Neural cell (in vitro differentiated cells): Measurements from ENCODE around the gene STAT5B. TPM values are rescaled to one million over a fixed set of nuclear protein-coding genes. Genes with fewer than 3 reads are reported as not detected.

ENCODE experiments used
- H2AFZ ChIP-seq: fragments of 200-600, 300-800 bp; sonication (generic), shearing (Covaris generic); 2 replicates; pipeline ENCODE4 v1.6.0; 2014; ENCODE audit warnings: low read depth, mild to moderate bottlenecking, antibody characterized with exemption, low read length, moderate library complexity
- H3F3A ChIP-seq: fragments of 200-600 bp; shearing (Covaris generic); 2 replicates; pipeline ENCODE4 v1.6.1; 2016; ENCODE audit warnings: mild to moderate bottlenecking, moderate library complexity, mixed read lengths, antibody characterized with exemption, low read length; ENCODE audit not compliant: insufficient read depth, poor library complexity, severe bottlenecking
- H3K27ac ChIP-seq: fragments of 200-600, 300-800 bp; sonication (generic), shearing (Covaris generic); 2 replicates; pipeline ENCODE4 v1.5.1; 2014; ENCODE audit warnings: mild to moderate bottlenecking, low read length, moderate library complexity
- H3K27me3 ChIP-seq: fragments of 300-800, 200-600 bp; sonication (generic), shearing (Covaris generic); 2 replicates; pipeline ENCODE4 v1.6.0; 2014; ENCODE audit warnings: mild to moderate bottlenecking, low read depth, low read length, moderate library complexity; ENCODE audit not compliant: insufficient read depth
- H3K36me3 ChIP-seq: fragments of 300-800, 200-600 bp; sonication (generic), shearing (Covaris generic); 2 replicates; pipeline ENCODE4 v1.5.1; 2014; ENCODE audit warnings: mild to moderate bottlenecking, antibody characterized with exemption, low read length, moderate library complexity; ENCODE audit not compliant: insufficient read depth
- H3K4me2 ChIP-seq: fragments of 300-800, 200-600 bp; sonication (generic), shearing (Covaris generic); 2 replicates; pipeline ENCODE4 v1.6.0; 2014; ENCODE audit warnings: mild to moderate bottlenecking, low read length
- H3K4me3 ChIP-seq: fragments of 300-800, 200-600 bp; sonication (generic), shearing (Covaris generic); 2 replicates; pipeline ENCODE4 v1.5.1; 2014; ENCODE audit warnings: mild to moderate bottlenecking, low read length, moderate library complexity
- H3K79me2 ChIP-seq: fragments of 200-600 bp; shearing (Covaris generic); replicated peaks from 2 replicates; pipeline ENCODE4 v1.6.0; 2014; ENCODE audit warnings: mild to moderate bottlenecking, low read length, moderate library complexity; ENCODE audit not compliant: insufficient read depth
- H3K9ac ChIP-seq: fragments of 300-800, 200-600 bp; sonication (generic), shearing (Covaris generic); 2 replicates; pipeline ENCODE4 v1.6.1; 2016; ENCODE audit warnings: mild to moderate bottlenecking, low read length, mixed read lengths
- H3K9me2 ChIP-seq: fragments of 200-600 bp; shearing (Covaris generic); 2 replicates; pipeline ENCODE4 v1.6.1; 2016; ENCODE audit warnings: mild to moderate bottlenecking, low read length, mixed read lengths; ENCODE audit not compliant: insufficient read depth
- H3K9me3 ChIP-seq: fragments of 200-600, 300-800 bp; sonication (generic), shearing (Covaris generic); 2 replicates; pipeline ENCODE4 v1.6.1; 2016; ENCODE audit warnings: mild to moderate bottlenecking, mixed run types, low read length, moderate library complexity, mixed read lengths
- H4K20me1 ChIP-seq: fragments of 200-600 bp; shearing (Covaris generic); 2 replicates; pipeline ENCODE4 v1.6.1; 2016; ENCODE audit warnings: mild to moderate bottlenecking, mixed run types; ENCODE audit not compliant: insufficient read depth
- CTCF ChIP-seq: fragments of 450-650 bp; IDR thresholded peaks from 2 replicates; pipeline ENCODE4 v1.5.1; 2014; ENCODE audit warnings: antibody characterized with exemption, mild to moderate bottlenecking, moderate library complexity; ENCODE audit not compliant: poor library complexity, severe bottlenecking
- EP300 ChIP-seq: fragments of 450-650 bp; conservative IDR thresholded peaks from 2 replicates; pipeline ENCODE4 v1.6.1; 2014; ENCODE audit warnings: antibody characterized with exemption, mild to moderate bottlenecking, moderate library complexity; ENCODE audit not compliant: poor library complexity, severe bottlenecking
- EZH2 ChIP-seq: fragments of 200-600, 300-800 bp; shearing (Covaris generic), sonication (generic); IDR thresholded peaks from 2 replicates; pipeline ENCODE4 v1.6.1; 2014; ENCODE audit warnings: antibody characterized with exemption, low read length, borderline replicate concordance, mild to moderate bottlenecking; ENCODE audit not compliant: insufficient read depth, poor library complexity, severe bottlenecking
- MXI1 ChIP-seq: fragments of 450-650 bp; conservative IDR thresholded peaks from 2 replicates; pipeline ENCODE4 v1.6.1; 2014; ENCODE audit warnings: antibody characterized with exemption, mild to moderate bottlenecking; ENCODE audit not compliant: poor library complexity, severe bottlenecking
- POLR2AphosphoS5 ChIP-seq: IDR thresholded peaks from 2 replicates; pipeline ENCODE4 v1.6.1; 2012
- RAD21 ChIP-seq: fragments of 450-650 bp; conservative IDR thresholded peaks from 2 replicates; pipeline ENCODE4 v1.6.1; 2014; ENCODE audit warnings: antibody characterized with exemption, mild to moderate bottlenecking, moderate library complexity
- REST ChIP-seq: IDR thresholded peaks from 2 replicates; pipeline ENCODE4 v1.6.1; 2012; ENCODE audit warnings: borderline replicate concordance
- SMC3 ChIP-seq: fragments of 450-650 bp; conservative IDR thresholded peaks from 2 replicates; pipeline ENCODE4 v1.6.1; 2014; ENCODE audit warnings: antibody characterized with exemption, mild to moderate bottlenecking, moderate library complexity; ENCODE audit not compliant: poor library complexity
- TAF1 ChIP-seq: IDR thresholded peaks from 2 replicates; pipeline ENCODE4 v1.6.1; 2012; ENCODE audit warnings: low read depth
- polyA plus RNA-seq: library from polyadenylated mRNA; depleted of rRNA; stranded (reverse); fragments of >200 nt; gene quantifications from 2 replicates; pipeline ENCODE4 v1.2.3, GENCODE V29; 2014

Gene STAT5B
- polyA plus RNA-seq, 1 donor from 2014 or later: 47.4 TPM

- Histone ChIP-seq H3K27me3 (no peaks in the 10 kb centered on the region), H3K9me2 (no peaks in the 10 kb centered on the region), H3K27ac (no peak overlapping the region), H3K4me2 (no peak overlapping the region), H3K36me3 (no peaks in the 10 kb centered on the region), H3F3A (no peaks in the 10 kb centered on the region), H4K20me1 (no peaks in the 10 kb centered on the region), H3K9me3 (no peaks in the 10 kb centered on the region), H3K79me2 (no peaks in the 10 kb centered on the region), H3K4me3 (no peak overlapping the region), H3K9ac (no peak overlapping the region), H2AFZ (no peak overlapping the region)
- TF ChIP-seq CTCF: no peak
- TF ChIP-seq POLR2AphosphoS5: no peak
- no peak for TF ChIP-seq RAD21
- TF ChIP-seq EP300: no peak
- no peak for TF ChIP-seq TAF1
- no peak for TF ChIP-seq MXI1
- no peak for TF ChIP-seq REST
- TF ChIP-seq SMC3: no peak
- no peak for TF ChIP-seq EZH2
Measured at GRCh38 chr17:42191275-42191608, 84.9 kb downstream of the STAT5B start.

DNA sequence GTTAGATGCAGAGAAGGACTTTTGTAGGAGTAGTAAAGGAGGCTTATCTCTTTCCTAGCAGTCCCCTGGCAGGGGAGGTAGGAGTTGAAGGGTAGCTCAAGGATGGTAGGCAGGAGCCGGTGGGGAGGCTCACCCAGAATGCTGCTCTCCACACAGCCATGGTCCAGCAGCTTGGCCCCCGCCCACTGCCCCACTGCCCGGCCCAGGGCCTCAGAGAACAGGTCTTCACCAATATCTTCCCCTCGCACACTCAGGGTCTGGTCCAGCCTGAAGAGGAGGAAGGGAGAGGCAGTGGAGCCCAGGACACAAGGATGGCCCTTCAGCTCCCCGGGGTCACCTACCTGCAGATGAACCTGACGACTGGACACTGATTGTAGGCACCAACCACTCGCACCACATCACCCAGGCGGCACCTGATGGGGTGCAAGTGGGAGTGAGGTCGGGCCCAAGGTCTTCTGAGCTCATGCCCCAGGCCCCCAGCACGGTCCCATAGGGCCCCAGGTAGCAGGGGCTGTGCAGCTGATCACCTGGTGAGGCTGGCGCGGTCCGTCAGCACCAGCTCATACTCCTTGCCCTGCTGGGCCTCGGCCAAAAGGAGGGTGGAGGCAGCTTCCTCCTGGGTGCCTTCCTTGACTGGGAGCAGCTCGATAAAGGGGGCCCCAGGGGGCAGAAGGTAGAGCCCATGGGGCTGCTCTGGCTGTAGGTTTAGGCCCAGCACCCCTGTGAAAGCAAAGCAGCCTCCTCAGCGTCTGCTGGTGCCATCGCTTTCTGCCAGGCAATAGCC, 85.5 kb downstream of the STAT5B start:
- no peaks in the 10 kb centered on the region for H3K27me3 ChIP-seq
- H3K27ac ChIP-seq: no peak overlapping the region
- H3K9me2 ChIP-seq: no peaks in the 10 kb centered on the region
- no peaks in the 10 kb centered on the region for H4K20me1 ChIP-seq
- no peak overlapping the region for H3K4me3 ChIP-seq
- H2AFZ ChIP-seq: no peak overlapping the region
- no peaks in the 10 kb centered on the region for H3K36me3 ChIP-seq
- H3F3A ChIP-seq: no peaks in the 10 kb centered on the region
- H3K4me2 ChIP-seq: no peak overlapping the region
- TF ChIP-seq EZH2 (no peak), RAD21 (no peak), REST (no peak), CTCF (no peak), EP300 (no peak), MXI1 (no peak), POLR2AphosphoS5 (no peak), SMC3 (no peak), TAF1 (no peak)
- H3K9ac ChIP-seq: no peak overlapping the region
- H3K79me2 ChIP-seq: no peaks in the 10 kb centered on the region
- no peaks in the 10 kb centered on the region for H3K9me3 ChIP-seq
